CD4-positive, alpha-beta T cell treated with Interleukin-12 subunit alpha and Interleukin-12 subunit beta, for 1 hour (primary cell): ENCODE data around the gene NEGR1.

Experiments
- DNase-seq: peaks from one replicate; pipeline ENCODE4 v3.0.0-alpha.2; 2020

NEGR1 gene

DNA sequence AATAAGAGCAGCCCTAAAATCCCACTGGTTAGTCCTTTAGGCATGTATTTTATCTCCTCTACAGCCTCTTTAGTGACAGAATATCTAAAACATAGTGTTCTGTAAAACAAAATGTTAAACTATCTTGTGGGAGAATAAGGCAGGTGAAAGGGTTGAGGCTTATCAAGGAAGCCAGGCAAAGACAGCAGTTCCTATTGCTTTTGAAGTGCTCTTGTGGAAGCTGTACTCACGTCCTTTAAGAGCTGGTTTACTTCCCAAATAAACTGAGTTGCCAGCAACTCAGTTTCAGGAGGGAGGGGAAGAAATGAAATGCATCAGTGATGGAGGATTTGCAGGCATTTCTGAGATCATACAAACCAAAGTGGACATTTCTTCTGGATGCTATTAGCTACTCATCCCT, 671.9 kb downstream of the NEGR1 start:
- no peak for DNase-seq

DNA sequence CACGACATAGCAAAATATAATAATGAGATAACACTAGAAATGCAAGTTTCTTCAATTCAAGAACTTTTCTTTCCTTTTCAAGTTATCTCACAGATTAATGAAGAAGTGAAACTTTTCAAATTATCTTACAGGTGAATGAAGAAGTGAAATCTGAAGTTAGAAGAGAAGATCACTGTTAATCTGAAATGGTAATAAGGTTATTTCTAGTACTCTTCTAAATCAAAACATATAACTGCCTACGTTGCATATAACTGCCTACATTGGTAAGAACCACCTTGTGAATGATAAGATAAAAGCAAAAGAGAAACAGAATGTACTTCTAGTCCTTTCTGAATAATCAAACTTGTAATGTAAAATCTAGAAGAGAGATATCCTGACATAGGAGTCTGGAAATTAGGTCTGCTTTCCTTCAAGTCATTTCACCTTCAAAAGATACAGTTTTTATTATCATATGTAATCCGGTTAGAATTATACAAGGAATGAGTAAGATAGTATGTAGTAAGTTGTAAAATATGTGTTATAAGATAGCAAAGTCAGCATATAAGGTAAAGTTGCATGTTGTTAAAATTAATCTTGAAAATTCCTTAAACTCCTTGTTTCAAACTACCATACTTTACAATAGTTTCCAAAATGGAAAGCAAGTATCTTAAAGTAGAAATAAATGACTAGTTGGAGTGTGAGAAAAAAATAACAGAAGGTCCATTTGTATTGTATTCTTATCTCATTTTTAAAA, 679.1 kb downstream of the NEGR1 start:
- no peak for DNase-seq

DNA sequence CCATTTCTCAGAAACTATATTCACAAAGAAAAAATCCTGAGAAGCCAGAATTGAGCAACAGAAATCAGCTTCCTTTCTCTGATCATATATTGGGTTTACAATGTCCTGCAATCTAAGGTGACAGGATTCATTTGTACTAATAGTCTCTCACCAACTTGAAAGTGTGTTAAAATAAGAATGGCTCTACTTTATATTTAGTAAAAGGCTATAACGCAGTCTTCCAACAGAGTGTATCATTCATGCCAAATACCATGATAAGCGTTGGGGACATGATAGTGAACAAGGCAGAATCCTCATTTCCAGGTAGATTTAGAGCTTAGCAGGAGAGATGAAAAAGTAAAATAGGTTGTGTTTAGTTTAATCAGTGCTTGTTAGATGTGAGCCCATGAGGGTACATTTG, 682.3 kb downstream of the NEGR1 start:
- DNase-seq: no peak

DNA sequence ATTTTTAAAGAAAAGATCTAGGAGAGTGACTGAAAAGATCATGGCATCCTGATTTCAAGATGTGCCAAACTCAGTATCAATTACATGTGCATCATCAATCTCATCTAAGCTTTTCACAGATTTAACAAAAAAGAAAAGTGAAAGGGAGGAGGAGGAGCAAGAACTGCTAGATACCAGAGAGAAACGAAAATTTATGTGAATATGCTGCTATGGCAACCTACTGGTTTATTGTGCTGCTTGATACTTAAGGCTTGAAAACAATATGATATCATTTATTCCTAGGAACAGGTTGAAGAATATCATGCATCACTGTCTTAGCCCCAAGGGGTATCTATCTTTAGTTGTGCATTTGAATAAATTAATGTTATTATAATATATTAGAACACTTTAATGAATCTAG, 683.0 kb downstream of the NEGR1 start:
- DNase-seq: no peak

DNA sequence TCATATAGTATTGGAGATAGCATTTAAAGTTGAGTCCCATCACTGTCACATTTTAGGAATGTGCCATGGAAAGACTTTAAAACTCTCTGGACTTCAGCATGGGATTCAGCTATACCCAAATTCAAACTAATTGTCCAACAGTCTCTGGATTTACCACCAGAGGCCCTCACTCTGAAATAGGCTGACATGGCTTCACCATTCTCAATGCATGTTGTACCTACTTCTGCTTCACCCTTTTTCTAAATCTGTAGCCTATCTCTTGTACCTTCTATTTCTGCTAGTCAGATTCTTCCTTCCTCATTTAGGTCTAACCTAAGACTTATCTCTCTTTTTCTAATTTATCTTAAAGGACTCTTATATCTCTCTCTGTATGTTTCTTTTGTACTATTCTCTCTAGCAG, 688.8 kb downstream of the NEGR1 start:
- no peak for DNase-seq

DNA sequence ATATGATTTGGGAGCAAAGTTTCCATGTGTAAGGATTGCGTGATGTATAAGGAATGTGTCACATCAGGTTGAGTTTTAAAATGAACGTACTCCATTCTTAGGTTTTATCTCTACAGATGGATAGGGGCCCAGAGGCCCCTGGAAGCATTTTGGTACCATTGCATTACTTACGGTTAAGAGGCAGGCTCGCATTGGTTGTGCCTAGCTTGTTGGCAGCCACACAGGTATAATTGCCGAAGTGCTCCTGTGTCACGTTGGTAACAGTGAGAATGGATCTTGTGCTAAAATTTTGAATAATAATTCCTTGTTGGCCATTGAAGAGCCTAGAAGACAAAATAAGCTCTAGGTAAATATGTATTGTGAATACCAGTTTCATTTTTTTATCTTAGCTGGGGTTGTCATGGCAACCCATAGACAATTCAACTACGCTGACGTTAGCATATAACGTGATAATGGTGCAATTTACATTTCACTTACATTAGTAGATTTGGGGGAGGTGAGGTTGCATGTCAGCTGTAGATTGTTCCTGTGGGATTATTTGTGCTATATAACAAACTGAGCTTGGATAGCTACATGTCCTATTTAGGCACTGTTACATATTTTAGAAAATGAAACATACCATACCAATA, 689.6 kb downstream of the NEGR1 start:
- no peak for DNase-seq

DNA sequence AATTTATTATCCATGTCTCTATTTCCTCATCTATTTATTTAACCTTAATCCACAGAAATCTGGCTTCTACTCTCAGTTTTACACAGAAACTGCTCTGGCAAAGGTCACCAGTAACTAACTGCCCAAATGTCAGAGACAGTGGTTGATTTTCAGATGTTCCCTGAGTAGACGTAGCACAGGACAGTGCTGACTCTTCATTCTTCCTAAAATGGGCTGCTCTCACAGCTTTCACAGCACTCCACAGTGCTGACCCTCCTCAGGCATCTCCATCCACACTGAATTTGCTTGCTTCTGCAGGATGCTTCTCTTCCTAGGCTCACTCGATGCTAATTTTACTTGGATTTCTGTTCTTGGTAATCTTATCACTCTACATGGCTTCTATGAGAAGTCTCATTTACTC, 693.3 kb downstream of the NEGR1 start:
- no peak for DNase-seq

DNA sequence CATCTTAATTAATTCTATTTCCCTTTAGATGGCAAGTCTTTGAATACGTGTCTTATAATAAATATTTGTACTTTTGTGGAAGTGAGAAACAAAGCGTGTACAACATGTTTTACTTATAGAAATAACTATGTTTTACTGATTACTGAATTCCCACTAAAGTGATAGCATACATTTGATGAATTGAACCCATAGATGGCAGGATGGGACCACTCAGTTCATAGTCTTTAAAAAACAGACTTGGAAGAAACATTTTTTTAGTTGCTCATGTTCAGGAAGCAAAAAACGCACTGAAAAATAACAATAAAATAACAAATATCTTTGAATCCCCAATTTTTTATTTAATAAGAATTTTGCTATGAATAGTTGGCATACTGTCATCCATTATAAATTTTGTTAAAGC, 694.4 kb downstream of the NEGR1 start:
- DNase-seq: no peak

DNA sequence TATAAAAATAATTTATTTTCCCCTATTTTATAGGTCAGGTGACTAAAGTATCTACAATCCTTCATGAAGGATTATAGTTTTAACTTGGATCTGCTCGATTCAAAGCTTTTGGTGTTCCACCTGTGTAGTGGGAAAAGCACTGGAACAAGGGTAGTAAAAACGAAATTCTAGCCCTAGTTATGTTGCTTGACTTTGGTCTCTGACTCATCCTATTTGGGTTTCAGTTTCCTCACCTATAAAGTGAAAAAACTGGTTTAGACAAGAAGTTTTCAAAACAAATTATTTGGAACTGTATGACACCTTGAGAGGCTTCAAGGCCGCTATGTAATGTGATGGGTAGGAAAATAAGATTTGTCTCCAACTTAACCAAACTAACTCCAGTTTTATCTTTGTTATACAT, 696.3 kb downstream of the NEGR1 start:
- DNase-seq: no peak

DNA sequence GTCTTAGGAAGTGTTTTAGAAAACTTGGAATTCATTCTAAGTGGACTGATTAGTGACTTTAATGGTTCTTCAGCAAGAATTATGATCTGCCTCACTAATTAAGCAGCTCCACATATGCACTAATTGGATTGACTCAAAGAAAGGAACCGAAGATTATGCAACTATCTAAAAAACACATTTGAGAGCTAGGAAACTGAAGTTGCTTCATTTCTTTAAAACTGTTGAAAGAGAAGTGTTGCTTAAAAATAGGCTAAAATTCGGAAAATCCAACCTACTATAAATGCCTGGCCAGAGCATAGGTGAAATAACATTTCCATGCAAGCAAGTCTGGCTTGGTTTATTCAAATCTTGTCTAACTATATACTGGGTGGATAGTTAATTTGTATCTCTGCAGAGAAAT, 698.6 kb downstream of the NEGR1 start:
- DNase-seq: no peak

DNA sequence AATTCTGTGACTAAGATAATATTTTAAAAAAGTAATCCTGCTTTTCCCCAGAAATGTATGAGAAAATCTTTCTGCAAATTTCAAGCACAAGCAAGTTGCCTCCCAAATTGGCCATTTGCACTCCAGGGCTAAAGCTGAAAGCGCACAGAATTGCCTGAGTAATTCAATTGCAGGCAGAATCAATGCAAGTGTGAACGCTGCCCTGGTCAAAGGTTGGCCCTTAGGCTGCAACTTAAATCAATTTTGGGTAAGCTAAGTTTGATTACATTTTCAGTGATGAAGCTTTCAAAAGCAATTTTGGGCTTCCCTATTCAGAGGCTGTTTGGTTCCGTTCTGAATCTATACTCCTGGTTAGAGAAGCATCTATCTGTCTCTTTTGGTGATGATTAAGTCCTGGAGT, 699.7 kb downstream of the NEGR1 start:
- no peak for DNase-seq

DNA sequence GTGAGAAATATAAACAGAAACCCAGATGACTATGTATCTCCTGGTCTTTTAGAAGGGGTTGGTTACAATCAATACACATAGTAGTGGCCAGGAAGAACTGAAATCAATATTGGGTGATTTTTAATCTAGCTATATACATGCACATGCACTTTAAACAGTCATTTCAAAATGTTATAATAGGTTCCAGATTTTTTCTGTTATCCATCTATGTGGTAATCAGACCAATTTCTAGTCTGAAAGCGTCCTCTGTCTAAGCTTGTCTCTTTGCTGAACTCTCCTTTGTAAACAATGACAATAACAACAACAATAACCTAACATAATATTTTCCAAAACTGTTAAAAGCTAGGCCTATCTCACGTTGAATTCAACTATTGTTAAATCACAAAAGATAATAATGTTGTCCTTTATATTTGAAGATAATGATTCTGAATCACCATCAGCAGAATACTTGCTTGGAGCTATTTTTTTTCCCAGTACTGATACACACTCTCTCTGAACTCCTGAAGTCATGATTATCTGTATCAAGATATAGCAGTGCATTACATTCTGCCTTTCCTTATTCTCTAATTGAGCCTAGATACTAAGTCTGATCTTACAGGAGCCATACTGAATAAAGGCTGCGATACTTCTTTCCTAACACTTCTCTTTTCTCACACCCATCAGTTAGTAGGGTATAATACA, 704.7 kb downstream of the NEGR1 start:
- no peak for DNase-seq

DNA sequence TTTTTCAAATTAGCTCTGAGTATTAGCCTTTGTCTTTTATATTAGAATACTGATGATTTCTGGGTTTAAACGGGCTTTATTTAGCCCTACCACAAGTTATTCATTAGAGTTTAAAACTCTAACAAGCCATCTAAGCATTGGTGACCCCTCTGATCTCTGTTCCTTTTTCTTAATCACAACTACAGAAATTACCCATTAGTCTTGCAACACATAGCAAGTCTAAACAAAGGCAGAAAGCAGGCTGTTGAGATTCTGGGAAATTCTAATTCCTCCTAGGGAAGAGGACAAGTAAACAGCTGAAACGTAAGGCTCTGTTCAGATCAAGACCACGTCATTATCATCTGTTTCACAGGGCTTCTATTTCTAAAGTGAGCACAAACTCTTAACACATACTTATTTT, 710.3 kb downstream of the NEGR1 start:
- DNase-seq: no peak

DNA sequence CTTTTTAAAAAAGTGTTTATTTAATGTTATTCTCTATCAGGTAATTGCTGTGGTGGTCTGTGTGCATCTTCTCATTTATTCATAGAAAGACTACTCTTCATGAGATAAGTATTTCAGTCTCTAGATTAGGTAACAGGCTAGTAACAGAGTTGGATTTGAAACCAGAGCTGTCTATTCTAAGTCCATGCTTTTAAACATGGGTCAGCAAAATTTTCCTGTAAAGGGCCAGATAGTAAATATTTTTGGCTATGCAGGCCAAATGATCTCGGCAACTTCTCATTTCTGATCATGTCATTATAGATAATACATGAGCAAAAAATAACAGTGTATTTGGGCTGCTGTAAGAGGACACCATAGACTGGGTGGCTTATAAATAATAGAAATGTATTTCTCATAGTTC, 715.9 kb downstream of the NEGR1 start:
- no peak for DNase-seq

DNA sequence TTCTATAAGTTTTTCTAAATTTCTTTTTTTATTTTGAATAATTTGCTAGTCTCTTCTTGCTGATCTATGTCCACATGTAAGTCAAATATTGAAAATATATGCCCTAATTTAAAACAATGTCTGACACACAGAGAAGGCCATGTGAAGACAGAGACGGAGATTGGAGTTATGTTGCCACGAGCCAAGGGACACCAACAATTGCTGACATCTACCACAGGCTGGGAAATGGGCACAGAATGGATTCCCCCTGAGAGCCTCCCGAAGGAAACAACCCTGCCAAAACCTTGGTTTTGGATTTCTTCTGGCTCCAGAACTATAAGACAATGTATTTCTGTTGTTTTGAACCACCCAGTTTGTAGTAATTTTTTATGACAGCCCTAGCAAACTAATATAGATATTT, 716.5 kb downstream of the NEGR1 start:
- no peak for DNase-seq

DNA sequence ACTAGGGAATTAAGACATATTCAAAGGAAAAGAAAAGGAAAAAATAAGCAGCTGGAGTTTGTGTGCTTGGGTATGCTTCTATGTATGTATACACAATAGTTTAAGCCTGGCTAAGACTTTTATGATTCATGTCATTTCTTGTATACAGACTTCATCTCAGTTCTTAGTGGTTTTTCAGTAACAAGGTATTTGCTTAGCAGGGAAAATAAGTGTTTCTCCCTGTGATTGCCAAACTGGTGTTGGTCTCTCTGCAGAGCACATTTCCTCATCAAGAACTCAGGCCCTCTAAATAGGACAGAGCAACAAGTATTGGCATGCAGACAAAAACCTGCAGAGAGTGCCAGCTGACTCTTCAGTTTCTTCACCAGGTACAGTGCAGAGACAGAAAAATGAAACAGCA, 717.1 kb downstream of the NEGR1 start:
- DNase-seq: no peak

DNA sequence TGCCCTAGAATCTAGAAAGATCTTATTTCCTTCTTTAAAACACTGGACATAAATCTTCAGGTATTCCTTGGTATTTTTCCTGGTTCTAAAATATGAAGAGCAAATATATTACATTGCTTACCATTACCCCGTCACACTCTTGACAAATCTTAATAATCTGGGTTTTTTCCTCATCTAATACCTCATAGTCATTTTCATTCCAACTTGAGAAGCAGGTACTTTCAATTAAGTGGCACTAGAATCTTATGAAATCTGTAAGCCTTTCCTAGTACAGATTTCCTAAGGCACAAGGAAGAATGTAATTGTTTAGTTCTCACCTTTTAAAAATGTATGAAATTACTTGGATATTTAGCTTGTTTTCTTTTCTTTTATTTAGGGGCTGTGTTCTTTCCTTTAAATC, 720.0 kb downstream of the NEGR1 start:
- no peak for DNase-seq

DNA sequence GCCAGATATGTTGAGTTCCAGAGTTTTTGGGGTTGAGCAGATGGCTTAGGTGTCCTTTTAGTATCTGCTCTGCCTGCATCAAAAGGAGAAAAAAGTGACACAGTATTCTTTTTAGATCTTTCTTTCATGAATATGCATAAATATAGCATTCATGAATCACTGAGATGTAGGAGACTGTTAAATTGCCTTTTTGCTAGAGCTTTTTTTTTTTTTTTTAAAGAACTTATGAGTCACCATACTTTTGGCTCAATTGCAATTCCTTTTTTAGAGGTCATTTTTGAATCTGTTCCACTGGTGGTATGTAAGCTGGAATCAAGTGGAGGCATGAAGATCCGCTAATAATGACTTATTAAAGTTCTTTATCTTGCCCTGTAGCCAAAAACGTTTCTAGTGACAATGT, 720.6 kb downstream of the NEGR1 start:
- DNase-seq: no peak

DNA sequence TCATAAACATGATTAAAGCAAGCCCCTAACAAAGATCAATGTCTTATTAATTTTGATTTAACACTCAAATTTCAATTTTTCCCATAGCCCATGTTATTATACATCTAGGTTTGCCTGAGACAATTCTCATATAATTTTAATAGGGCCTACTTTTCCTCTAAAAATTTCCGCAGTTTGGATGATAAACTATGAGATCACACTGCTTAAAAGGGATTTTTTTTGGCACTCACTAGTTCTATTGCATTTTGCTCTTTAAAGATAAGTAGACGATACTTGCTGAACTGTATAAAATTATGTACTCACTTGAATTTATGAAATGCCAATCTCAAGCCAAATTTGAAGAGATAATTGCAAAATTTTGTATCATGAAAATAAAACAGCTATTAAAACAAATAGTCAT, 721.1 kb downstream of the NEGR1 start:
- no peak for DNase-seq

DNA sequence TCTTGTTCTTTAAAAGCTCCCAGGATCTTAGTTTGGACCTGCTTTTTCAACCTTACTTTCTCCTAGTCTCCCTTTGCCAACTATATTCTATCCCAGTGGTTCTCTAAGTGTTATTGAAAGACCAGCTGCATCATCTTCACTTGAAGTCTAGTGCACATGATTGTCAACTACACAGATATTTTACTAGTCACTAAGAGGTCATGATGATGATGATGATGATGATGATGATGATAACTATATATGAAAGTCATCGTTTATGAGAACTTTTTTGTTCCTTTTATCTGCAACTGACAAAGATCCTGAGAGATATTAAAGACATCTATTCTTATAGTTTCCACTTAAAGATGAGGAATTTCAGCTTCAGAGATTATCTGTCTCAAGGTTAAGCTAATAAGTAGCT, 722.5 kb downstream of the NEGR1 start:
- DNase-seq: no peak

DNA sequence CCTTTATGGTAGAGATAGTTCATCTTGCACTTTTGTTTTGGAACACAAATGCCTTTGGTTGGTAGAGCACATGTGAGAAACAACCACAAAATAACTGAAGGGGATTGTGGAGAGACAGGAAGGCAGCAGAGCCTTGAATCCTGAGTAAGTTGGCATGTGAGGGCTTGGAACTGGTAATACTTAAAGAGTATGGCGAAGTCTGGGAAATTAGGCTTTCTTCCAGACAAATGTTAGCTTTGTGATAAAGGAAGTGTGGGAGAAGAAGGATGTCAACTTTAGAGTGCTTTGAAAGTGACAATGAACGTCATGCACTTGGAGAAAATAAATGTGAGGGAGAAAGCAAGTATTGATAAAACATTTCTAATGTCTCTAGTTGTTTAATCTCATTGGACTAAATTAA, 725.2 kb downstream of the NEGR1 start:
- no peak for DNase-seq

DNA sequence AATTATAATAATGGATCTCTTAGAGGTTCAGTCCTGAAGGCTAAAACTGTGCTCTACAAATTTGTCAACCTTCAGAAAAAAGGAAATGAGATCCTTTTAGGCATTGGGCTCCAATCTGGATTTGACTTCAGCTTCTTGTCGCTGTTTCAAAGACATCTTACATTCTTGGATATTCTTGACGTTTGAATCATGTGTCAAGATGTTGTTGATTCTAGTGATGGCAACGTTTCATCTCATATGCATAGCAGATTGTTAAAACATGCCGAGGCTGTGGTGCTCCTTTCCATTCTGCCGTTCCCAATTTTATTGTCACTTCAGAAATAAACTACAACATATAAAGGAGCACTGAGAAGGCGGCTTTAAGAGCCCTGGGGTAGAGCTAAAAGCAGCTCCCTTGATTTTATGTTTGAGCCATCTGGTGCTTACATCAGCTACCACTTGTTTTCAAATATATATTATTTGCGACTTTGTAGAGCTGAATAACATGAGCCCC, 733.9 kb downstream of the NEGR1 start:
- DNase-seq: no peak

DNA sequence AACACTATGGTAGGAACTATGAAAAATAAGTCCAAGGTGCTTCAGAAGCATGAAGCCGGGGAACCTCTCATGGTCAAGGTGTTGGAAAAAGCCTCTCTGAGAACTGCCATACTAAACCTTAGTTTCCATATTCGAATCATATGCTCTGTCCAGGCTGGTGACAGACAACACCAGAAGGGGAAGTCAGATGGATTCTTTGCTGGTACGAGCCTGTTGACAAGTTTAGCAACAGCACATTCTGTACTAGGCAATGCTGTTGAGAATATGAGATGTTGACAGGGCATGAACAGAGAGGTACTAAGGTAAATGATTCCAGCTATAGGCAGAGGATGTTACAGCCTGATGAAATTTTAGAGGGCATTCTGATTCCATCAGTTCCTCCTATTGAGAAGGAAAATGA, 740.2 kb downstream of the NEGR1 start:
- DNase-seq: no peak

DNA sequence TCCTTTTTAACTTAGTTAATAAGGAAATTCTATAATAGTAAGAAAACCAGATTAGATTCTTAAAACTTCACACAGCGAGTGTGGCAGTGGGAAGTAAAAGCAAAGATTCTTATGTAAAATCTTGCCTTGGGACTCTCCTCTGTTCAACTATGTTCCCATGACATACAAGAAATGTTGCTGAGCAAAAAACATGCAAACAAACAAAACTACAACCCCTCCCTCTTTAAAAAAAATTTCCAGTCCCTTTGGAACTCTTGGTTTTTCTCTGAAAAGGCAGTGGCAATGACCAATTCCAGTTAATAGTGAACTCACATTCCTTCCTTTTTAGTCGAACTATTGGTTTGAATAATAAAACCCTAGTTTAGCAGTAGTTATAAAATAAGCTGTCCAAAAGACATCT, 748.4 kb downstream of the NEGR1 start:
- no peak for DNase-seq
